Panc1 (cell line): Measurements from ENCODE around the gene CYP2R1. TPM values are rescaled to one million over a fixed set of nuclear protein-coding genes. Genes with fewer than 3 reads are reported as not detected.

ENCODE experiments used
- ATAC-seq: fragments of 200-7000 bp; cut with Tn5 transposase; 2 replicates; pipeline ENCODE4 v1.9.1; 2020; ENCODE audit warnings: mild to moderate bottlenecking, moderate library complexity
- BruUV-seq: library from RNA; stranded (reverse); fragments of 400-500 nt; replicated peaks from 2 replicates; lab custom pipeline; 2021; lab: Mats Ljungman, UMichigan
- CTCF ChIA-PET: fragments of 300-600 bp; sonication (Branson Sonifier 250); formaldehyde crosslinking; loops from one replicate; lab custom pipeline; 2022; ENCODE audit warnings: antibody characterized with exemption; lab: Charles Lee
- POLR2A ChIA-PET: fragments of 300-600 bp; sonication (Branson Sonifier 250); formaldehyde crosslinking; loops from one replicate; lab custom pipeline; 2022; ENCODE audit warnings: antibody characterized with exemption; lab: Charles Lee
- DNase-seq: peaks from one replicate; pipeline ENCODE4 v3.0.0-alpha.2; 2010; ENCODE audit warnings: low read depth, low spot score
- H3K27ac ChIP-seq: 2 replicates; pipeline ENCODE4 v1.5.1; 2011; ENCODE audit warnings: mild to moderate bottlenecking, low read length, inconsistent platforms
- H3K27me3 ChIP-seq: fragments of 200-500 bp; sonication (Bioruptor generic); 2 replicates; pipeline ENCODE4 v1.6.0; 2014; ENCODE audit warnings: low read length, inconsistent platforms; ENCODE audit not compliant: control insufficient read depth, insufficient read depth
- H3K36me3 ChIP-seq: fragments of 200-500 bp; sonication (Bioruptor generic); 2 replicates; pipeline ENCODE4 v1.5.1; 2014; ENCODE audit warnings: inconsistent platforms, mild to moderate bottlenecking, low read length, moderate library complexity; ENCODE audit not compliant: control insufficient read depth, insufficient read depth
- H3K4me1 ChIP-seq: 2 replicates; pipeline ENCODE4 v1.5.1; 2011; ENCODE audit warnings: inconsistent platforms, mild to moderate bottlenecking, low read length, moderate library complexity; ENCODE audit not compliant: control insufficient read depth, insufficient read depth
- H3K4me3 ChIP-seq, 2 experiments: 2 replicates each; pipeline ENCODE4 v1.5.1; 2011 to 2012; ENCODE audit warnings: low read depth in 2 of 2, low read length in 2 of 2, mild to moderate bottlenecking in 2 of 2, inconsistent platforms in 1 of 2, moderate library complexity in 1 of 2
- H3K9me3 ChIP-seq: fragments of 200-500 bp; sonication (Bioruptor generic); 2 replicates; pipeline ENCODE4 v1.5.1; 2014; ENCODE audit warnings: low read depth, mild to moderate bottlenecking, inconsistent platforms, low read length, moderate library complexity; ENCODE audit not compliant: control insufficient read depth, insufficient read depth
- POLR2AphosphoS5 ChIP-seq: IDR thresholded peaks from 2 replicates; pipeline ENCODE4 v1.6.1; 2012; ENCODE audit warnings: mild to moderate bottlenecking, low read depth, low read length, moderate library complexity
- SIN3A ChIP-seq: IDR thresholded peaks from 2 replicates; pipeline ENCODE4 v1.6.1; 2012; ENCODE audit warnings: low read depth, mild to moderate bottlenecking, low read length, moderate library complexity, borderline replicate concordance; ENCODE audit not compliant: insufficient read depth
- TCF7L2 ChIP-seq: IDR thresholded peaks from 2 replicates; pipeline ENCODE4 v1.6.1; 2011; ENCODE audit warnings: mild to moderate bottlenecking, low read depth, low read length, inconsistent platforms
- in situ Hi-C: cut with HindIII; loops from 2 replicates; pipeline ENCODE4 v1.10.0; 2016; ENCODE audit warnings: low sequenced_read_pairs, low pct_unique_long_range_greater_than_20kb
- intact Hi-C: fragments of 100-400 bp; cut with micrococcal nuclease; formaldehyde crosslinking; loops from one replicate; pipeline ENCODE4 v1.10.0; 2022; ENCODE audit not compliant: unreplicated experiment
- total RNA-seq: library from RNA; stranded (reverse); gene quantifications from one replicate; pipeline ENCODE4 v1.2.1, GENCODE V29; 2021; ENCODE audit not compliant: unreplicated experiment
- TF ChIP-seq, protein P1 (sequence below), 2 experiments: IDR thresholded peaks; 2 replicates each; pipeline ENCODE4 v1.6.1; 2011 to 2012; ENCODE audit warnings: low read depth in 2 of 2, control low read depth in 1 of 2, low read length in 1 of 2, mild to moderate bottlenecking in 1 of 2, moderate library complexity in 1 of 2; ENCODE audit not compliant: insufficient read depth in 1 of 2
- TF ChIP-seq, protein P2 (sequence below): fragments of 450-650 bp; IDR thresholded peaks from 2 replicates; pipeline ENCODE4 v1.5.1; 2017; ENCODE audit warnings: mild to moderate bottlenecking

CYP2R1 gene
- total RNA-seq, 1 experiment from 2014 or later: 11.2 TPM

DNA sequence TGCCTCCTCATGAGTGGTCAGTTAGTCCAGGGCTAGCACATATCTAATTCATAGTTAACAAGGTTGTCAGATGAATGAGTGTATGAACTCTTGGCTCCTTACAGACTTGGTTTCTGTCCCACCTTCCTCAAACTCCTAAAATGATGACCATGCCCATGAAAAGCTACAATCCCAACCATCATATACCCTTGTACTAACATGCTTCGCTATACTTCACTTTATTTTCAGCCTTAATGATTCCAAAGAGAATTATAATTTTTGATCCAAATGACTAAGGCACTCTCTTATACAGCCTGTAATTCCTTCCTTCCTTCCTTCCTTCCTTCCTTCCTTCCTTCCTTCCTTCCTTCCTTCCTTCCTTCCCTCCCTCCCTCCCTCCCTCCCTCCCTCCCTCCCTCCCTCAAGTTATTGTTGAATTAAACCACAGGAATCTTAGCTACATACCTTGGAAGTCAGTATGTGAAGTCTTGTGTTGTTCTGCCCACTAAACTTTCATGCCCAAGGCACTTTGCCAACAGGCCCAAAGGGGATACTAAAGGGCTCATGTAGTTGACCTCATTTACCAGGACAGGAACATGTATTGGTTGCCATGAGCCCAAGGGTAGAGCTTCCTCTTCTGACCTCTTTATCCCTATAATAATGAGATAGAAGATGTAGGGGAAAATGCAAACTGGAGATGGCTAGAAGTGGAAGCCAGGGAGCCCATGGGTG, 42.8 kb upstream of the CYP2R1 start:
- intact Hi-C loops: no loop called here
- ChIA-PET POLR2A (no interaction called here), CTCF (no interaction called here)
- Histone ChIP-seq H3K27ac (no peak overlapping the region), H3K36me3 (no peaks in the 10 kb centered on the region), H3K27me3 (no peaks in the 10 kb centered on the region; the same call in 1 of the 2 replicates), H3K4me3 (no peak overlapping the region), H3K9me3 (no peaks in the 10 kb centered on the region), H3K4me1 (no peaks in the 10 kb centered on the region)
- BruUV-seq: no TSS peak
- no peak for DNase-seq
- ATAC-seq: no peak
- no peak for TF ChIP-seq POLR2AphosphoS5
- TF ChIP-seq TCF7L2: no peak
- no peak for TF ChIP-seq SIN3A
- TF ChIP-seq, protein P1, sequence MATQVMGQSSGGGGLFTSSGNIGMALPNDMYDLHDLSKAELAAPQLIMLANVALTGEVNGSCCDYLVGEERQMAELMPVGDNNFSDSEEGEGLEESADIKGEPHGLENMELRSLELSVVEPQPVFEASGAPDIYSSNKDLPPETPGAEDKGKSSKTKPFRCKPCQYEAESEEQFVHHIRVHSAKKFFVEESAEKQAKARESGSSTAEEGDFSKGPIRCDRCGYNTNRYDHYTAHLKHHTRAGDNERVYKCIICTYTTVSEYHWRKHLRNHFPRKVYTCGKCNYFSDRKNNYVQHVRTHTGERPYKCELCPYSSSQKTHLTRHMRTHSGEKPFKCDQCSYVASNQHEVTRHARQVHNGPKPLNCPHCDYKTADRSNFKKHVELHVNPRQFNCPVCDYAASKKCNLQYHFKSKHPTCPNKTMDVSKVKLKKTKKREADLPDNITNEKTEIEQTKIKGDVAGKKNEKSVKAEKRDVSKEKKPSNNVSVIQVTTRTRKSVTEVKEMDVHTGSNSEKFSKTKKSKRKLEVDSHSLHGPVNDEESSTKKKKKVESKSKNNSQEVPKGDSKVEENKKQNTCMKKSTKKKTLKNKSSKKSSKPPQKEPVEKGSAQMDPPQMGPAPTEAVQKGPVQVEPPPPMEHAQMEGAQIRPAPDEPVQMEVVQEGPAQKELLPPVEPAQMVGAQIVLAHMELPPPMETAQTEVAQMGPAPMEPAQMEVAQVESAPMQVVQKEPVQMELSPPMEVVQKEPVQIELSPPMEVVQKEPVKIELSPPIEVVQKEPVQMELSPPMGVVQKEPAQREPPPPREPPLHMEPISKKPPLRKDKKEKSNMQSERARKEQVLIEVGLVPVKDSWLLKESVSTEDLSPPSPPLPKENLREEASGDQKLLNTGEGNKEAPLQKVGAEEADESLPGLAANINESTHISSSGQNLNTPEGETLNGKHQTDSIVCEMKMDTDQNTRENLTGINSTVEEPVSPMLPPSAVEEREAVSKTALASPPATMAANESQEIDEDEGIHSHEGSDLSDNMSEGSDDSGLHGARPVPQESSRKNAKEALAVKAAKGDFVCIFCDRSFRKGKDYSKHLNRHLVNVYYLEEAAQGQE (IDR thresholded peaks at IDR 0.05; ENCODE audit: insufficient read depth in 1 of 2, low read depth in 2 of 2, low read length in 1 of 2): no peak
- TF ChIP-seq, protein P2, sequence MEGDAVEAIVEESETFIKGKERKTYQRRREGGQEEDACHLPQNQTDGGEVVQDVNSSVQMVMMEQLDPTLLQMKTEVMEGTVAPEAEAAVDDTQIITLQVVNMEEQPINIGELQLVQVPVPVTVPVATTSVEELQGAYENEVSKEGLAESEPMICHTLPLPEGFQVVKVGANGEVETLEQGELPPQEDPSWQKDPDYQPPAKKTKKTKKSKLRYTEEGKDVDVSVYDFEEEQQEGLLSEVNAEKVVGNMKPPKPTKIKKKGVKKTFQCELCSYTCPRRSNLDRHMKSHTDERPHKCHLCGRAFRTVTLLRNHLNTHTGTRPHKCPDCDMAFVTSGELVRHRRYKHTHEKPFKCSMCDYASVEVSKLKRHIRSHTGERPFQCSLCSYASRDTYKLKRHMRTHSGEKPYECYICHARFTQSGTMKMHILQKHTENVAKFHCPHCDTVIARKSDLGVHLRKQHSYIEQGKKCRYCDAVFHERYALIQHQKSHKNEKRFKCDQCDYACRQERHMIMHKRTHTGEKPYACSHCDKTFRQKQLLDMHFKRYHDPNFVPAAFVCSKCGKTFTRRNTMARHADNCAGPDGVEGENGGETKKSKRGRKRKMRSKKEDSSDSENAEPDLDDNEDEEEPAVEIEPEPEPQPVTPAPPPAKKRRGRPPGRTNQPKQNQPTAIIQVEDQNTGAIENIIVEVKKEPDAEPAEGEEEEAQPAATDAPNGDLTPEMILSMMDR: no peak
- in situ Hi-C loops: no loop called here

DNA sequence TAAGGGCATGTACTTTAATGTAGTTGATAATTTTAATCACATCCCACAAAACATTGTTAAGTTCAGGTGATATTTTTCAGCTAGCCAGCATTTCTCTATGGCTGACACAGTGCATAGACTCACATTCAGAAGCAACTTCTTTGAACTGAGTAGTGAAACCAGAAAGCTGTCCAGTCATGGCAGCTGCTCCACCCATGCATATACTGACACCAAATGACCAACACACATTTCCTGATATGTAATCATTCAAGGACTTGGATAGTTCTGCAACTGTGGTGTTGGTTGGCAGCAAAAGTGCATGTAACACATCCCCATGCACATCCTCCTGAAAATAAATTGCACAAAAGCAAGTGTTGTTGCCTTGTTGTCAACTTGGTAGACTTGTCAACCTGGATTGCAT, 40.4 kb upstream of the CYP2R1 start:
- Histone ChIP-seq H3K4me1 (no peaks in the 10 kb centered on the region), H3K27ac (no peak overlapping the region), H3K9me3 (no peaks in the 10 kb centered on the region), H3K36me3 (no peaks in the 10 kb centered on the region), H3K4me3 (no peak overlapping the region), H3K27me3 (no peaks in the 10 kb centered on the region; the same call in 1 of the 2 replicates)
- in situ Hi-C loops: no loop called here
- no TSS peak for BruUV-seq
- ATAC-seq: no peak
- no peak for DNase-seq
- ChIA-PET POLR2A (no interaction called here), CTCF (no interaction called here)
- no peak for TF ChIP-seq SIN3A
- no peak for TF ChIP-seq TCF7L2
- TF ChIP-seq, protein P2: no peak
- TF ChIP-seq POLR2AphosphoS5: no peak
- TF ChIP-seq, protein P1 (IDR thresholded peaks at IDR 0.05; ENCODE audit: insufficient read depth in 1 of 2, low read depth in 2 of 2, low read length in 1 of 2): no peak
- intact Hi-C loops: no loop called here
